Ectodermal cell (in vitro differentiated cells): ENCODE measurements around the gene COL17A1.

ENCODE experiments used
- H3K27ac ChIP-seq: 2 replicates; pipeline ENCODE4 v1.7.0; 2013; ENCODE audit warnings: mild to moderate bottlenecking, low read depth, low read length; ENCODE audit not compliant: insufficient read depth, poor library complexity, severe bottlenecking
- H3K27me3 ChIP-seq: 2 replicates; pipeline ENCODE4 v1.7.0; 2013; ENCODE audit warnings: mild to moderate bottlenecking, low read length; ENCODE audit not compliant: insufficient read depth, control insufficient read depth, poor library complexity, severe bottlenecking
- H3K36me3 ChIP-seq: one replicate; pipeline ENCODE4 v1.7.0; 2013; ENCODE audit warnings: low read length; ENCODE audit not compliant: control insufficient read depth, insufficient read depth
- H3K4me1 ChIP-seq: one replicate; pipeline ENCODE4 v1.7.0; 2013; ENCODE audit warnings: low read length; ENCODE audit not compliant: control insufficient read depth, insufficient read depth
- H3K4me3 ChIP-seq: 2 replicates; pipeline ENCODE4 v1.7.0; 2013; ENCODE audit warnings: low read depth, low read length, control low read depth; ENCODE audit not compliant: insufficient read depth
- H3K9me3 ChIP-seq: 2 replicates; pipeline ENCODE4 v1.7.0; 2013; ENCODE audit warnings: mild to moderate bottlenecking, low read length, moderate library complexity; ENCODE audit not compliant: control insufficient read depth
- WGBS, 2 experiments: methylation state at CpG; one replicate each; pipeline ENCODE4 v1.1.7; 2013; ENCODE audit warnings: missing lambda C conversion rate in 2 of 2; 5-methylcytosine and 5-hydroxymethylcytosine counted together

The COL17A1 gene

GRCh38 chr10:104119996-104120395 lies 34.3 kb upstream of the COL17A1 start:
- Histone ChIP-seq H3K27ac (no peak overlapping the region), H3K9me3 (no peaks in the 10 kb centered on the region), H3K4me3 (no peak overlapping the region), H3K36me3 (no peaks in the 10 kb centered on the region), H3K4me1 (peaks cover 8% of the 10 kb centered on the region), H3K27me3 (no peaks in the 10 kb centered on the region)
- WGBS, 2 experiments = 90 to 93% methylated on average over 3 of the region's 3 CpGs

GRCh38 chr10:104117839-104118323 lies 32.2 kb upstream of the COL17A1 start:
- WGBS, 2 experiments = 99% methylated on average over 4 of the region's 4 CpGs; no CpG with 5 or more reads in 1 of the 2 experiments
- no peak overlapping the region for H3K27ac ChIP-seq

GRCh38 chr10:104113376-104113956 lies 27.8 kb upstream of the COL17A1 start:
- no peaks in the 10 kb centered on the region for H3K27me3 ChIP-seq
- H3K4me3 ChIP-seq = no peak overlapping the region
- 60 to 94% methylated on average over 1 of the region's 1 CpG for WGBS, 2 experiments
- H3K4me1 ChIP-seq = no peaks in the 10 kb centered on the region
- no peaks in the 10 kb centered on the region for H3K9me3 ChIP-seq
- no peak overlapping the region for H3K27ac ChIP-seq
- H3K36me3 ChIP-seq = no peaks in the 10 kb centered on the region

More at GRCh38 chr10:104117839-104118323, 32.2 kb upstream of the COL17A1 start:
- no peaks in the 10 kb centered on the region for H3K36me3 ChIP-seq
- no peaks in the 10 kb centered on the region for H3K27me3 ChIP-seq
- peaks cover 2% of the 10 kb centered on the region for H3K4me1 ChIP-seq
- H3K4me3 ChIP-seq = no peak overlapping the region
- no peaks in the 10 kb centered on the region for H3K9me3 ChIP-seq

- H3K9me3 ChIP-seq = no peaks in the 10 kb centered on the region
- no peak overlapping the region for H3K27ac ChIP-seq
- no peaks in the 10 kb centered on the region for H3K27me3 ChIP-seq
- 94 to 97% methylated on average over 2 to 3 of the region's 3 CpGs for whole genome bisulfite sequencing, 2 experiments
- H3K4me3 ChIP-seq = no peak overlapping the region
- no peaks in the 10 kb centered on the region for H3K4me1 ChIP-seq
- no peaks in the 10 kb centered on the region for H3K36me3 ChIP-seq
Measured at GRCh38 chr10:104109908-104110662, 24.4 kb upstream of the COL17A1 start.

GRCh38 chr10:104104926-104105325 lies 19.2 kb upstream of the COL17A1 start:
- Histone ChIP-seq H3K36me3 (no peaks in the 10 kb centered on the region), H3K4me1 (no peaks in the 10 kb centered on the region), H3K27me3 (no peaks in the 10 kb centered on the region), H3K4me3 (no peak overlapping the region), H3K9me3 (no peaks in the 10 kb centered on the region), H3K27ac (no peak overlapping the region)
- WGBS, 2 experiments = 93 to 97% methylated on average over 2 of the region's 2 CpGs

- no peaks in the 10 kb centered on the region for H3K36me3 ChIP-seq
- no peak overlapping the region for H3K27ac ChIP-seq
- no peak overlapping the region for H3K4me3 ChIP-seq
- 0% methylated on average over 1 of the region's 1 CpG for WGBS, 2 experiments
- no peaks in the 10 kb centered on the region for H3K4me1 ChIP-seq
- no peaks in the 10 kb centered on the region for H3K27me3 ChIP-seq
- H3K9me3 ChIP-seq = no peaks in the 10 kb centered on the region
Measured at GRCh38 chr10:104104418-104104817, 18.7 kb upstream of the COL17A1 start.

GRCh38 chr10:104103956-104104355 lies 18.3 kb upstream of the COL17A1 start:
- Histone ChIP-seq H3K9me3 (no peaks in the 10 kb centered on the region), H3K36me3 (no peaks in the 10 kb centered on the region), H3K4me1 (no peaks in the 10 kb centered on the region), H3K27me3 (no peaks in the 10 kb centered on the region), H3K4me3 (no peak overlapping the region), H3K27ac (no peak overlapping the region)
- 76 to 80% methylated on average over 1 of the region's 1 CpG for WGBS, 2 experiments

- no peaks in the 10 kb centered on the region for H3K9me3 ChIP-seq
- no peak overlapping the region for H3K4me3 ChIP-seq
- no peaks in the 10 kb centered on the region for H3K4me1 ChIP-seq
- no peaks in the 10 kb centered on the region for H3K36me3 ChIP-seq
- WGBS, 2 experiments = 89% methylated on average over 1 of the region's 1 CpG
- no peaks in the 10 kb centered on the region for H3K27me3 ChIP-seq
- no peak overlapping the region for H3K27ac ChIP-seq
Measured at GRCh38 chr10:104101902-104102301, 16.2 kb upstream of the COL17A1 start.

- H3K36me3 ChIP-seq = no peaks in the 10 kb centered on the region
- WGBS, 2 experiments = no CpG with 5 or more reads among the region's 1 CpG
Measured at GRCh38 chr10:104100795-104101194, 15.1 kb upstream of the COL17A1 start.

GRCh38 chr10:104099941-104100340 lies 14.3 kb upstream of the COL17A1 start:
- Histone ChIP-seq H3K4me1 (no peaks in the 10 kb centered on the region), H3K9me3 (no peaks in the 10 kb centered on the region), H3K27ac (no peak overlapping the region), H3K27me3 (no peaks in the 10 kb centered on the region), H3K4me3 (no peak overlapping the region), H3K36me3 (no peaks in the 10 kb centered on the region)

More at GRCh38 chr10:104100795-104101194, 15.1 kb upstream of the COL17A1 start:
- Histone ChIP-seq H3K9me3 (no peaks in the 10 kb centered on the region), H3K27me3 (no peaks in the 10 kb centered on the region), H3K4me3 (no peak overlapping the region), H3K4me1 (no peaks in the 10 kb centered on the region), H3K27ac (no peak overlapping the region)
